ENCODE measurements around the gene UGT2B7.

DNA sequence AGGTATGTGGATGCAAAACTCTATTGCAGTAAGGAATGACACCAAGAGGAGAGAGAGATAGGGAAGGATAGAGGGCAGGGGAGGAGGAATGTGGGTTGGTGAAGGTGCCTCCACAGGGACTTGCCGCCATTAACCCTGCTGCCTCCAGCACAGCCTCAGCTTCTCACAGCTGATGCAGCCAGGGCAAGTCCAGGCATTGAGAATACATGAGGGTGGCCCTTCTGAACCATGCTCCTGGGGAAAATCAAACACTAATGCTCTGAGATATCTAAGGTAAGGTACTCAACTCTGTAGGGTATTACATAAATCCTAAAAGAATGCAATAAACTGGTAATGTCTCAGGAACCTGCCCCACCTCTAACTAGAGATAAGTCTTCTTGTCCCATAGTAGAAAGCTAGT is 28.7 kb downstream of the UGT2B7 start:
- TF ChIP-seq, protein P1, sequence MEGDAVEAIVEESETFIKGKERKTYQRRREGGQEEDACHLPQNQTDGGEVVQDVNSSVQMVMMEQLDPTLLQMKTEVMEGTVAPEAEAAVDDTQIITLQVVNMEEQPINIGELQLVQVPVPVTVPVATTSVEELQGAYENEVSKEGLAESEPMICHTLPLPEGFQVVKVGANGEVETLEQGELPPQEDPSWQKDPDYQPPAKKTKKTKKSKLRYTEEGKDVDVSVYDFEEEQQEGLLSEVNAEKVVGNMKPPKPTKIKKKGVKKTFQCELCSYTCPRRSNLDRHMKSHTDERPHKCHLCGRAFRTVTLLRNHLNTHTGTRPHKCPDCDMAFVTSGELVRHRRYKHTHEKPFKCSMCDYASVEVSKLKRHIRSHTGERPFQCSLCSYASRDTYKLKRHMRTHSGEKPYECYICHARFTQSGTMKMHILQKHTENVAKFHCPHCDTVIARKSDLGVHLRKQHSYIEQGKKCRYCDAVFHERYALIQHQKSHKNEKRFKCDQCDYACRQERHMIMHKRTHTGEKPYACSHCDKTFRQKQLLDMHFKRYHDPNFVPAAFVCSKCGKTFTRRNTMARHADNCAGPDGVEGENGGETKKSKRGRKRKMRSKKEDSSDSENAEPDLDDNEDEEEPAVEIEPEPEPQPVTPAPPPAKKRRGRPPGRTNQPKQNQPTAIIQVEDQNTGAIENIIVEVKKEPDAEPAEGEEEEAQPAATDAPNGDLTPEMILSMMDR (IDR thresholded peaks at IDR 0.05), result no peak
- TF ChIP-seq EZH2 (IDR thresholded peaks at IDR 0.05; ENCODE audit: borderline replicate concordance, insufficient read depth, low read depth, low read length, poor library complexity, severe bottlenecking), result no peak
